Thoracic aorta (tissue), 2 donors: Measurements from ENCODE around the gene RNF167. TPM values are rescaled to one million over a fixed set of nuclear protein-coding genes. Genes with fewer than 3 reads are reported as not detected.

Source experiments
- ATAC-seq: fragments of 150-250 bp; one replicate; pipeline ENCODE4 v1.8.0; 2017; ENCODE audit warnings: low read depth; ENCODE audit not compliant: insufficient number of reproducible peaks, low FRiP score
- DNase-seq: peaks from one replicate; pipeline ENCODE4 v3.0.0-alpha.2; 2020; ENCODE audit warnings: low spot score
- H3K27ac ChIP-seq, 2 donors: fragments of 200-600 bp; sonication (generic); 1 replicate in 1 of 2; 2 replicates in 1 of 2; pipeline ENCODE4 v1.5.1; 2016; ENCODE audit warnings: mild to moderate bottlenecking in 2 of 2, moderate library complexity in 2 of 2
- H3K27me3 ChIP-seq: fragments of 200-600 bp; sonication (generic); replicated peaks from 2 replicates; pipeline ENCODE4 v1.6.0; 2016; ENCODE audit warnings: mild to moderate bottlenecking; ENCODE audit not compliant: insufficient read depth
- H3K36me3 ChIP-seq: fragments of 200-600 bp; sonication (generic); one replicate; pipeline ENCODE4 v1.5.1; 2016
- H3K4me1 ChIP-seq, 2 donors: fragments of 200-600 bp; sonication (generic); 1 replicate in 1 of 2; 2 replicates in 1 of 2; pipeline versions ENCODE4 v1.5.1 to v1.6.0; 2016; ENCODE audit warnings: low read depth in 2 of 2, mild to moderate bottlenecking in 1 of 2; ENCODE audit not compliant: control insufficient read depth in 1 of 2
- H3K4me3 ChIP-seq: fragments of 200-600 bp; sonication (generic); 2 replicates; pipeline ENCODE4 v1.5.1; 2016; ENCODE audit warnings: mild to moderate bottlenecking
- H3K9me3 ChIP-seq: fragments of 200-600 bp; sonication (generic); 2 replicates; pipeline ENCODE4 v1.5.1; 2016
- total RNA-seq, 2 donors: library from RNA; depleted of rRNA; stranded (reverse); fragments of >200 nt; gene quantifications; one replicate each; pipeline versions ENCODE4 v1.1.0 to v1.2.3, GENCODE V29; 2016
- TF ChIP-seq, protein P1 (sequence below): fragments of 200-600 bp; sonication (generic); IDR thresholded peaks from one replicate; pipeline ENCODE4 v1.5.1; 2019; ENCODE audit warnings: antibody characterized with exemption

Gene RNF167
- total RNA-seq, 2 donors from 2014 or later, result 32.4 to 38.3 TPM

DNA sequence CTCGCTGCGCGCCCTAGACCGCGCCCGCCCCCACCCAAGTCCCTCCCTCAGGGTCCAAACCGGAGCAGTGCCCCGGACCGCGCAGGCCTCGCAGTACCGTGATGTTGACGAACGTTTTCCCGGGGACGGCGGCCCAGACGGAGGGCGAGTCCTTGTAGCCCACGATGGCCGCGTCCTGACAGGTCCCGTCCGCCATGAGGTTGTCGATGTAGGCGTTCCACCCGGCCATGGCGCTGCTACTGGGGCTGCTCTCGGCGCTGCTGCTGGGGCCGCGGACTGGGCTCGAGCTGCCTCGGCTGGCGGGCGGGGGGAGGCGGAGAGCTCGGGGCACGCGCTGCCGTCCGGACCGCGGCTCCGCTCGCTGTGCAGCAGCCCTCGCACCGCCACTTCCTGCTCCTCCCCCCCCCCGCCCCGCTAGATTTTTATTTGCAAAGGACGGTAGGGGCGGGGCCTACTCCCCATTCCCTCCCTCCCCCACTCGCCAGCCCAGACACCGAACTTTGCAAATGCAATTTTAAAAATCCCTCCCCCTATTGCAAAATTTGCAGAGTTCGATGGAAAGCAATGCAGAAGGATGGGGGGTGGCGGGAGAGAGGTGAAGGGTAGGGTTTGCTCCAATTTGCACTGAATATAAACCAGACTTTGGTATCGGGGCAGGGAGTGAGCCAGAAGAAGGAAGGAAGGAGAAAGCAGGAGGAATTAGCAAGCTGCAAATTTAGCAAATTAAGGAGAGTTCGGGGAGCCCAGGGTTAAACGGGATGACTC lies 8.3 kb downstream of the RNF167 start, which contains the start of gene PFN1:
PFN1 (minus strand) TSS at position 365 of the 765 bp plus-strand sequence; CDS start at position 229, 136 bp downstream.
- Histone ChIP-seq H3K36me3 (peaks cover 3% of the 10 kb centered on the region), H3K9me3 (no peaks in the 10 kb centered on the region), H3K27me3 (no peaks in the 10 kb centered on the region), H3K4me1 (peaks cover 27 to 57% of the 10 kb centered on the region in 2 donors), H3K4me3 (peak within 1 kb of the TSS; percentile 76), H3K27ac (peak within 1 kb of the TSS; percentile 93 to 97)
- DNase-seq (peak; percentile 82), ATAC-seq (peak; percentile 61)
- TF ChIP-seq, protein P1, sequence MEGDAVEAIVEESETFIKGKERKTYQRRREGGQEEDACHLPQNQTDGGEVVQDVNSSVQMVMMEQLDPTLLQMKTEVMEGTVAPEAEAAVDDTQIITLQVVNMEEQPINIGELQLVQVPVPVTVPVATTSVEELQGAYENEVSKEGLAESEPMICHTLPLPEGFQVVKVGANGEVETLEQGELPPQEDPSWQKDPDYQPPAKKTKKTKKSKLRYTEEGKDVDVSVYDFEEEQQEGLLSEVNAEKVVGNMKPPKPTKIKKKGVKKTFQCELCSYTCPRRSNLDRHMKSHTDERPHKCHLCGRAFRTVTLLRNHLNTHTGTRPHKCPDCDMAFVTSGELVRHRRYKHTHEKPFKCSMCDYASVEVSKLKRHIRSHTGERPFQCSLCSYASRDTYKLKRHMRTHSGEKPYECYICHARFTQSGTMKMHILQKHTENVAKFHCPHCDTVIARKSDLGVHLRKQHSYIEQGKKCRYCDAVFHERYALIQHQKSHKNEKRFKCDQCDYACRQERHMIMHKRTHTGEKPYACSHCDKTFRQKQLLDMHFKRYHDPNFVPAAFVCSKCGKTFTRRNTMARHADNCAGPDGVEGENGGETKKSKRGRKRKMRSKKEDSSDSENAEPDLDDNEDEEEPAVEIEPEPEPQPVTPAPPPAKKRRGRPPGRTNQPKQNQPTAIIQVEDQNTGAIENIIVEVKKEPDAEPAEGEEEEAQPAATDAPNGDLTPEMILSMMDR, result no peak

DNA sequence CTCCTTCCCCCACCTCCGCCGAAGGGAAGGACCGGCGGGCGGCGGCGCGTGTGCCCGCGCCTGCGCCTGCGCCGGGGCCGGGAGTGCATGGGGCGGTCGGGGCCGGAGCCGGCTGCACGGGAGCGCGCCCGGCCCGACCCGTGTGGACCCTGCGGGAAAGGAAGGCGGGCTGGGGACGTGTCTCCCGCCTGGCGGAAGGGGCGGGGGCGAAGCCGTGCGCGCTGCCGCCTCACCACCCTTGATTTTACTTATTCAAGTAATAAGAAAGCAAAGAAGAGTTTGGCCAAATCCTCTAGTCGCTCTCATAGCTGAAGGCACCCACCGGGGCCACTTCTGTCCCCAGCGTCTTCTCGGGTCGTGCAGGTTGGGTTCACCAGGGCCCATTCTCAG lies 8.9 kb downstream of the RNF167 start:
- Histone ChIP-seq H3K9me3 (no peaks in the 10 kb centered on the region), H3K27ac (peak overlapping the region; percentile 93 to 97), H3K4me1 (peaks cover 31 to 55% of the 10 kb centered on the region in 2 donors), H3K36me3 (peaks cover 3% of the 10 kb centered on the region), H3K4me3 (peak overlapping the region; percentile 76), H3K27me3 (no peaks in the 10 kb centered on the region)
- ATAC-seq (peak; percentile 25), DNase-seq (no peak)
- TF ChIP-seq, protein P1, result no peak

DNA sequence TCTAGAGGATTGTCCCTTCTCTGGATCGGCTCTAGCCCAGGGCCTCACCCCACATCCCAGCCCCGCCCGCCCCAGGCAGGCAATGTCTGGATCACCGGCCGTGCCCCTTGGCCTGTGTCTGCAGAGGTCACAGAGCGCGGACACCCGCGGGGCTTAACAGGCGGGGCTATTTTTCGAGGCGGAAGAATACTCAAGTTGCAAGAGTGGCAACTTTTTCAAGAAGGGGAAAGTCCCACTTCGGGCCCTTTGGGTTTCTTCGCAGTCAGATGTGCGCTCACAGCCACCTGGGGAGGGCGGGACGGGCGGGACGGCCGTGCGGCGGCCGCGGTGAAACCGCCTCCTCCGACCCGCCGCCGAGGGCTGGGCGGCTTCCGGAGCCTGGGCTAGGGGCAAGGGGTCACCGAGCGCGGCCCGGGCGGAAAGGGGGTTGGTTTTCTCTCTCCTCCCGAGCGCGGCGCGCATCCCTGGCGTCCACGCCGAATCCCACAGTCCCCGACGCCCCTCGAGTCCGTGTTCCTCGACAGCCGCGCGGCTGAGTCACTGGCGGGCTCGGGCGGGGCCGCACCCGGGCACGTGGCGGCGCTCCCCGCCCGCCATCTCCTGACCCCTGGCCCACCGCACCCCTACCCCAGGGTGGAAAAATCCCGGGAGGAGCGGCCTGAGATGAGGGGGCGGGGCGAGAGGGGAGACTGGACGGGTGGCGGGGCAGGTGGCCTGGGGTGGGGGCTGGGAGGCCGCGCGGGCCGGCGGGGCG lies 9.4 kb downstream of the RNF167 start:
- Histone ChIP-seq H3K9me3 (no peaks in the 10 kb centered on the region), H3K4me1 (peaks cover 30 to 49% of the 10 kb centered on the region in 2 donors), H3K27ac (peak overlapping the region; percentile 93 to 97), H3K36me3 (peaks cover 3% of the 10 kb centered on the region), H3K27me3 (no peaks in the 10 kb centered on the region), H3K4me3 (peak overlapping the region; percentile 76)
- TF ChIP-seq, protein P1, result no peak
- no peak for ATAC-seq
- no peak for DNase-seq

DNA sequence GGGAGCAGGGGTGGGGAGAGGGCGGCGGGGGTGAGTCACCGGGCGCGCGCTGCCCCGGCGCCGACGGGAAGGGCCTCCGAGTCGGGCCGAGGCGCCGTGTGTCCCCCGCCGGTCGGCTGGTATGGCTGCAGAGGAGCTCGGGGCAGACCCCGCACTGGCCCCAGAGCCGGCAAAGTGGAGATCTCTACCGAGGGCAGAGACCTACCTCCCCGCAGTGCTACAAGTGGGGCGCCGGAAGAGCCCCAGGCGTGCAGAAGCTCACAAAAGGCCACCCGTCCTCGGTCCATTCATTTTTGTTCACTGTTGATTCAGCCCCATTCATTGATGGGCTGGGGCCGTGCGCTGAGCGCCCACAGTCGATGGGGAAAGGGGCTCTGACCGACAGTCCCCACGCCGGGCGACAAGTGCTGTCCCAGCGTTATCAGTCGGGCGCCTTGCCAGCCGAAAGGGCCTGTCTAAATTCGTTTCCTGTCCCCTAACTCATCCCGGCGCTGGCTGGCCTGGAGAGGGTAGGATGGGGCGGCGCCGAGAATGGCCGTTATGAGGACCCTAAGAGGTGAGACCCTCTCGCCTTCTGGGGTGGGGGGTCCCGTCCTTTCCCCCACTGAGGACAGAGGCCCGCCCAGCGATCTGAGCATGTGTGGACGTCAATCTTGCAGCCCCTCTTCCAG lies 10.1 kb downstream of the RNF167 start:
- peaks cover 3% of the 10 kb centered on the region for H3K36me3 ChIP-seq
- no peaks in the 10 kb centered on the region for H3K9me3 ChIP-seq
- peak overlapping the region; percentile 76 for H3K4me3 ChIP-seq
- peak overlapping the region; percentile 93 to 97 for H3K27ac ChIP-seq
- no peaks in the 10 kb centered on the region for H3K27me3 ChIP-seq
- TF ChIP-seq, protein P1, result no peak
- no peak for DNase-seq
- H3K4me1 ChIP-seq, result peaks cover 22 to 42% of the 10 kb centered on the region in 2 donors
- no peak for ATAC-seq

DNA sequence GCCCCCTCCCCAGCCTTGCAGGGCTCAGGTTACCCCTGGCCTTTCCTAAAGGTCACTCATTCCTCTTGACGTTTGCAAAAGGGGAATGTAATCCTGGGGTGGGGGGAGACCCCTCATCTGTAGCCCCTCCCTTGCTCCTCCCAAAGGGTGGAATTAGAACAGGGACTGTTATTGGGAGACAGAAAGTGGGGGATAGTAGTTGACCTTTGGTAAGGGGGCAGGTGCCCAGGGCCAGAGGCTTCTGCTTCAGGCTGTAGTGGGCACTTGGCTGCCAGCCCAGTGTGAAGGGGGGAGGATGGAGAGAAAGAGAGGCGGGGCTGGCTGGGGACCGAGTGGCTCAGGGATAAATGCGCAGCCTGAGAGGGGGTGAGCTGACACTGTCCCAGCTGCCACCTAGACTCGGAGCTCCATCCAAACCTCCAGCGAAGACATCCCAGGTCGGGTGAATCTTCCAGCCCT lies 10.7 kb downstream of the RNF167 start, which contains the start of gene ENO3:
ENO3 (plus strand) TSS at position 374 of the 459 bp plus-strand sequence. CDS start 711 bp downstream, outside the sequence.
- Histone ChIP-seq H3K4me3 (peak within 1 kb of the TSS; percentile 76), H3K27me3 (no peaks in the 10 kb centered on the region), H3K36me3 (no peaks in the 10 kb centered on the region), H3K27ac (peak within 1 kb of the TSS; percentile 93 to 97), H3K9me3 (no peaks in the 10 kb centered on the region), H3K4me1 (peaks cover 17 to 36% of the 10 kb centered on the region in 2 donors)
- TF ChIP-seq, protein P1, result no peak
- DNase-seq, result no peak
- ATAC-seq, result no peak
